IPS-18a (cell line): Measurements from ENCODE around the gene STK11.
"Not testable (repeated sequence)": the region's sequence is repeated elsewhere in the genome, so short reads cannot be mapped to it uniquely, and the experiment has no call there.

Experiments
- H3K27ac ChIP-seq: one replicate; pipeline ENCODE4 v1.5.1; 2013; ENCODE audit warnings: low read length
- H3K27me3 ChIP-seq: one replicate; pipeline ENCODE4 v1.6.1; 2013; ENCODE audit warnings: mild to moderate bottlenecking, low read length; ENCODE audit not compliant: control insufficient read depth, insufficient read depth
- H3K36me3 ChIP-seq: one replicate; pipeline ENCODE4 v1.6.1; 2013; ENCODE audit warnings: low read depth, low read length; ENCODE audit not compliant: control insufficient read depth
- H3K4me1 ChIP-seq: one replicate; pipeline ENCODE4 v1.6.1; 2013; ENCODE audit warnings: low read depth, low read length; ENCODE audit not compliant: control insufficient read depth
- H3K4me3 ChIP-seq: one replicate; pipeline ENCODE4 v1.5.1; 2013; ENCODE audit warnings: low read length
- H3K9ac ChIP-seq: one replicate; pipeline ENCODE4 v1.6.1; 2013; ENCODE audit warnings: mild to moderate bottlenecking, low read length, moderate library complexity
- H3K9me3 ChIP-seq: one replicate; pipeline ENCODE4 v1.6.1; 2013; ENCODE audit warnings: low read depth, low read length; ENCODE audit not compliant: control insufficient read depth

Gene STK11

GRCh38 chr19:1239796-1240737, 34.5 kb downstream of the STK11 start:
- Histone ChIP-seq H3K9ac (no peak overlapping the region), H3K9me3 (no peaks in the 10 kb centered on the region), H3K36me3 (no peaks in the 10 kb centered on the region), H3K4me1 (peaks cover 10% of the 10 kb centered on the region), H3K27me3 (peaks cover 5% of the 10 kb centered on the region), H3K4me3 (peak overlapping the region; percentile 36), H3K27ac (no peak overlapping the region)

- H3K4me1 ChIP-seq = peaks cover 10% of the 10 kb centered on the region
- peak overlapping the region; percentile 68 for H3K4me3 ChIP-seq
- H3K36me3 ChIP-seq = no peaks in the 10 kb centered on the region
- H3K9me3 ChIP-seq = no peaks in the 10 kb centered on the region
- H3K27ac ChIP-seq = no peak overlapping the region
- peaks cover 5% of the 10 kb centered on the region for H3K27me3 ChIP-seq
- H3K9ac ChIP-seq = no peak overlapping the region
These were observed 35.3 kb downstream of the STK11 start for GRCh38 chr19:1240925-1241324.

GRCh38 chr19:1241417-1242095, 36.0 kb downstream of the STK11 start, which contains the start of gene ATP5F1D:
TSS of gene ATP5F1D (plus strand) at chr19:1241751. CDS start at chr19:1241851, 100 bp downstream.
- Histone ChIP-seq H3K9me3 (no peaks in the 10 kb centered on the region), H3K9ac (peak within 1 kb of the TSS; percentile 54), H3K27ac (no peak within 1 kb of the TSS), H3K4me1 (peaks cover 10% of the 10 kb centered on the region), H3K4me3 (peak within 1 kb of the TSS; percentile 68), H3K36me3 (no peaks in the 10 kb centered on the region), H3K27me3 (peaks cover 5% of the 10 kb centered on the region)

- Histone ChIP-seq H3K9me3 (no peaks in the 10 kb centered on the region), H3K36me3 (no peaks in the 10 kb centered on the region), H3K9ac (no peak overlapping the region), H3K27me3 (peaks cover 5% of the 10 kb centered on the region), H3K4me1 (peaks cover 6% of the 10 kb centered on the region), H3K4me3 (no peak overlapping the region), H3K27ac (no peak overlapping the region)
These were observed 38.5 kb downstream of the STK11 start for GRCh38 chr19:1243768-1244692.

GRCh38 chr19:1244693-1245451, 39.3 kb downstream of the STK11 start:
- H3K4me3 ChIP-seq = no peak overlapping the region
- H3K9me3 ChIP-seq = no peaks in the 10 kb centered on the region
- H3K9ac ChIP-seq = no peak overlapping the region
- H3K4me1 ChIP-seq = peaks cover 6% of the 10 kb centered on the region
- peaks cover 5% of the 10 kb centered on the region for H3K27me3 ChIP-seq
- no peaks in the 10 kb centered on the region for H3K36me3 ChIP-seq
- no peak overlapping the region for H3K27ac ChIP-seq

- no peak overlapping the region for H3K4me3 ChIP-seq
- H3K4me1 ChIP-seq = peaks cover 6% of the 10 kb centered on the region
- no peaks in the 10 kb centered on the region for H3K36me3 ChIP-seq
- H3K27me3 ChIP-seq = peaks cover 5% of the 10 kb centered on the region
- no peaks in the 10 kb centered on the region for H3K9me3 ChIP-seq
- H3K9ac ChIP-seq = no peak overlapping the region
- no peak overlapping the region for H3K27ac ChIP-seq
These were observed 40.1 kb downstream of the STK11 start for GRCh38 chr19:1245494-1246264.

GRCh38 chr19:1246265-1247087, 40.9 kb downstream of the STK11 start:
- H3K27ac ChIP-seq, H3K4me1 ChIP-seq, H3K9ac ChIP-seq, H3K36me3 ChIP-seq, H3K9me3 ChIP-seq, H3K27me3 ChIP-seq, H3K4me3 ChIP-seq: not testable (repeated sequence)

GRCh38 chr19:1247748-1248138, 42.2 kb downstream of the STK11 start:
- Histone ChIP-seq H3K9ac (peak overlapping the region; percentile 83), H3K4me3 (peak overlapping the region; percentile 62), H3K27ac (no peak overlapping the region), H3K9me3 (no peaks in the 10 kb centered on the region), H3K27me3 (no peaks in the 10 kb centered on the region), H3K36me3 (peaks cover 7% of the 10 kb centered on the region), H3K4me1 (peaks cover 3% of the 10 kb centered on the region)

GRCh38 chr19:1248139-1248785, 42.7 kb downstream of the STK11 start, which contains the start of gene MIDN:
TSS of gene MIDN (plus strand) at chr19:1248583. CDS start at chr19:1250297, 1,714 bp downstream.
- Histone ChIP-seq H3K9me3 (no peaks in the 10 kb centered on the region), H3K27ac (peak within 1 kb of the TSS; percentile 47), H3K4me1 (peaks cover 3% of the 10 kb centered on the region), H3K36me3 (peaks cover 7% of the 10 kb centered on the region), H3K4me3 (peak within 1 kb of the TSS; percentile 62), H3K9ac (peak within 1 kb of the TSS; percentile 83), H3K27me3 (no peaks in the 10 kb centered on the region)
